ENCODE data around the gene AGPS. TPM values are rescaled to one million over a fixed set of nuclear protein-coding genes. Genes with fewer than 3 reads are reported as not detected.
"Not testable (repeated sequence)": the region's sequence is repeated elsewhere in the genome, so short reads cannot be mapped to it uniquely, and the experiment has no call there.

AGPS gene
- total RNA-seq, 2 experiments from 2014 or later: 55.7 to 58.9 TPM

- Mint-ChIP-seq H3K4me1 (ENCODE audit: low read depth) (peaks cover 11% of the 10 kb centered on the region), H3K4me3 (no peak overlapping the region), H3K9me3 (peaks cover 15% of the 10 kb centered on the region), H3K36me3 (ENCODE audit: low read depth) (peaks cover 53% of the 10 kb centered on the region), H3K27ac (no peak overlapping the region), H3K27me3 (no peaks in the 10 kb centered on the region)
- POLR2A ChIA-PET: no interaction called here
- intact Hi-C loops (cut with micrococcal nuclease): no loop called here
- CTCF ChIA-PET: interaction anchor here (0.7 to 1.5 kb wide), 3 partner anchors 12 to 96 kb away, joined by 3 to 6 read pairs (median 4); no protein-coding TSS in a partner anchor
- no peak for DNase-seq
- no peak for TF ChIP-seq CTCF (IDR thresholded peaks at IDR 0.05)
- no peak for ATAC-seq
Observed at GRCh38 chr2:177478029-177478428, 85.5 kb downstream of the AGPS start.

DNA sequence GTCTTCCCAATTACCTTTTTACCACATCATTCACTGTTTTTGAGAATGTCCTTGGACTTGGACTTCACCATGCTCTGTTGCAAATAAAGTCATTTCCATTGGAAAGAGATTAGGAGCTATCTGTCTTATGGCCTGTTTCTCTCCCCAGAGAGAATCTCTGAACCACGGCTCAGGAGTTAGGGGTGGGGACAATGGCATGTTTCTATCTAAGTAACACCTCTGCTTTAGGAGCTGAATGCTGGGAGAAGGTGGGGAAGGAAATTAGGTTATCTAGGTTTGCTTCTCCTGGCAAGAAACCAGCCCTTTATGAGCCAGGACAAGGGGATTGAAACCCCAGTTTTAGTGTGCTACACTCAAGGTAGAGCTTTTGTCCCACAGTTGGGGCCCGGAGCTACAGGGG is 86.3 kb downstream of the AGPS start:
- intact Hi-C loops (cut with micrococcal nuclease): no loop called here
- Mint-ChIP-seq H3K36me3 (ENCODE audit: low read depth) (peaks cover 56% of the 10 kb centered on the region), H3K4me3 (no peak overlapping the region), H3K27ac (no peak overlapping the region), H3K4me1 (ENCODE audit: low read depth) (peaks cover 11% of the 10 kb centered on the region), H3K27me3 (no peaks in the 10 kb centered on the region), H3K9me3 (peaks cover 15% of the 10 kb centered on the region)
- TF ChIP-seq CTCF (IDR thresholded peaks at IDR 0.05): no peak
- POLR2A ChIA-PET: no interaction called here
- ATAC-seq (no peak), DNase-seq (no peak)
- CTCF ChIA-PET: interaction anchor here (1.0 to 1.5 kb wide), 2 partner anchors 11 to 58 kb away, joined by 4 to 6 read pairs; no protein-coding TSS in a partner anchor

- no peak for TF ChIP-seq CTCF (IDR thresholded peaks at IDR 0.05)
- ChIA-PET POLR2A (no interaction called here), CTCF (interaction anchor here (0.9 to 1.4 kb wide), 2 partner anchors 8 to 66 kb away, joined by 3 to 5 read pairs; no protein-coding TSS in a partner anchor)
- intact Hi-C loops (cut with micrococcal nuclease): no loop called here
- Mint-ChIP-seq H3K9me3 (peaks cover 13% of the 10 kb centered on the region), H3K4me3 (no peak overlapping the region), H3K27ac (no peak overlapping the region), H3K27me3 (no peaks in the 10 kb centered on the region), H3K36me3 (ENCODE audit: low read depth) (peaks cover 39% of the 10 kb centered on the region), H3K4me1 (ENCODE audit: low read depth) (no peaks in the 10 kb centered on the region)
- no peak for ATAC-seq
- DNase-seq: no peak
Observed at GRCh38 chr2:177482195-177482594, 89.6 kb downstream of the AGPS start.

- H3K4me3 Mint-ChIP-seq: no peak overlapping the region
- no peaks in the 10 kb centered on the region for H3K27me3 Mint-ChIP-seq
- no peak overlapping the region for H3K27ac Mint-ChIP-seq
- ATAC-seq (no peak), DNase-seq (no peak)
- H3K9me3 Mint-ChIP-seq: peaks cover 6% of the 10 kb centered on the region
- peaks cover 29% of the 10 kb centered on the region for H3K36me3 Mint-ChIP-seq (ENCODE audit: low read depth)
- no peaks in the 10 kb centered on the region for H3K4me1 Mint-ChIP-seq (ENCODE audit: low read depth)
- intact Hi-C loops (cut with micrococcal nuclease): no loop called here
- ChIA-PET POLR2A (no interaction called here), CTCF (no interaction called here)
- TF ChIP-seq CTCF (IDR thresholded peaks at IDR 0.05): no peak
Observed at GRCh38 chr2:177483531-177483930, 91.0 kb downstream of the AGPS start.

DNA sequence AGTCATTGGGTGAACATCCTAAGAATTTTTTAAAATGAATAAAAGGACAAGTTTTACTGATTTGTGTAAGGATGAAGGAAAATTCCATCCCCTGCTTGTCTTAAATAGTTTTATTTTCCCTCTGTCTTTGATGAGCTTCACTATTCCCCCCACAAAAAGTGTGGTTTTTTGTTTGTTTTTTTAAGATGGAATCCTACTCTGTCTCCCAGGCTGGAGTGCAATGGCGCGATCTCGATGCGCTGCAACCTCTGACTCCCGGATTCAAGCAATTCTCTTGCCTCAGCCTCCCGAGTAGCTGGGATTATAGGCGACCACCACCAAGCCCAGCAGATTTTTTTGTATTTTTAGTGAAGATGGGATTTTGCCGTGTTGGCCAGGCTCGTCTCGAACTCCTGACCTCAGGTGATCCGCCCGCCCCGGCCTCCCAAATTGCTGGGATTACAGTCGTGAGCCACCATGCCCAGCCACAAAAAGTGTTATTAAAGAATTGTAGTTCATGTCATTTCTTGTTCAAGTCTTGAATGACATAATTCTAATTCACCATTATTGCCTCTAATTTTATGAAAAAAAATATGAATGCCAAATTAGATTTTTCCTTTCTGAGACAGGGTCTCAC is 91.7 kb downstream of the AGPS start:
- intact Hi-C loops (cut with micrococcal nuclease): no loop called here
- ATAC-seq: no peak
- Mint-ChIP-seq H3K27me3 (no peaks in the 10 kb centered on the region), H3K9me3 (peaks cover 3% of the 10 kb centered on the region), H3K36me3 (ENCODE audit: low read depth) (peaks cover 24% of the 10 kb centered on the region), H3K27ac (no peak overlapping the region), H3K4me3 (no peak overlapping the region), H3K4me1 (ENCODE audit: low read depth) (no peaks in the 10 kb centered on the region)
- ChIA-PET CTCF (no interaction called here), POLR2A (no interaction called here)
- no peak for DNase-seq
- TF ChIP-seq CTCF (IDR thresholded peaks at IDR 0.05): no peak

DNA sequence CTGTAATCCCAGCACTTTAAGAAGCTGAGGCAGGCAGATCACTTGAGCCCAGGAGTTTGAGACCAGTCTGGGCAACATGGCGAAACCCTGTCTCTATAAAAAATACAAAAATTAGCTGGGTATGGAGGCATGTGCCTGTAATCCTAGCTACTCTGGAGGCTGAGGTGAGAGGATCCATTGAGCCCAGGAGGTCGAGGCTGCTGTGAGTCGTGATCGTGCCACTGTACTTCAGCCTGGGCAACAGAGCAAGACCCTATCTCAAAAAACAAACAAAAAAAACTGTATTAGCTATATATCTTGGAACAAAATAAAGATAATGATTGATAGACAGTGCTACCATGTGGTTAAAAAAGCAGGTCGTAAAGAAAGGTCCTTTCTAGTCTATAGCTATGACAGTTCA is 93.1 kb downstream of the AGPS start:
- CTCF ChIA-PET: not testable (repeated sequence)

More for the DNA sequence above, 93.1 kb downstream of the AGPS start:
- H3K4me3 Mint-ChIP-seq; intact Hi-C loops (cut with micrococcal nuclease); H3K27ac Mint-ChIP-seq; ATAC-seq; H3K27me3 Mint-ChIP-seq; DNase-seq; H3K4me1 Mint-ChIP-seq (ENCODE audit: low read depth); H3K9me3 Mint-ChIP-seq; POLR2A ChIA-PET: not testable (repeated sequence)
- H3K36me3 Mint-ChIP-seq (ENCODE audit: low read depth): peaks cover 12% of the 10 kb centered on the region
